ENCODE results near the gene AQP12B.

GRCh38 chr2:240716130-240716798 is 33.6 kb upstream of the AQP12B start:
- TF ChIP-seq CTCF (IDR thresholded peaks at IDR 0.05; ENCODE audit: borderline replicate concordance, extremely low read depth, low read length, poor library complexity, severe bottlenecking) (no peak), EZH2 (IDR thresholded peaks at IDR 0.05; ENCODE audit: borderline replicate concordance, low read depth, low read length, severe bottlenecking) (no peak)
